IMR-90 (cell line): ENCODE data around the gene TK2.

Experiments
- BHLHE40 ChIP-seq: fragments of 150-350 bp; IDR thresholded peaks from 2 replicates; pipeline ENCODE4 v1.6.1; 2016; ENCODE audit warnings: mild to moderate bottlenecking, low read depth, low read length
- CTCF ChIP-seq: conservative IDR thresholded peaks from 2 replicates; pipeline ENCODE4 v1.5.1; 2012; ENCODE audit warnings: mild to moderate bottlenecking, low read depth, low read length, improper control_type of control experiment
- ELK1 ChIP-seq: fragments of 150-350 bp; IDR thresholded peaks from 2 replicates; pipeline ENCODE4 v1.6.1; 2016; ENCODE audit warnings: low read depth, mild to moderate bottlenecking, low read length, moderate library complexity, borderline replicate concordance
- MAFK ChIP-seq: IDR thresholded peaks from 2 replicates; pipeline ENCODE4 v1.6.1; 2012; ENCODE audit warnings: low read depth, low read length, improper control_type of control experiment
- NFE2L2 ChIP-seq: fragments of 150-350 bp; IDR thresholded peaks from 2 replicates; pipeline ENCODE4 v1.6.1; 2016; ENCODE audit warnings: low read depth, mild to moderate bottlenecking, low read length
- POLR2A ChIP-seq: IDR thresholded peaks from 2 replicates; pipeline ENCODE4 v1.6.1; 2012; ENCODE audit warnings: mild to moderate bottlenecking, low read depth, low read length
- RAD21 ChIP-seq: IDR thresholded peaks from 2 replicates; pipeline ENCODE4 v1.6.1; 2012; ENCODE audit warnings: low read length, improper control_type of control experiment
- RCOR1 ChIP-seq: IDR thresholded peaks from 2 replicates; pipeline ENCODE4 v1.6.1; 2012; ENCODE audit warnings: mild to moderate bottlenecking, low read length, improper control_type of control experiment; ENCODE audit not compliant: insufficient replicate concordance
- RFX5 ChIP-seq: IDR thresholded peaks from 2 replicates; pipeline ENCODE4 v1.8.0; 2012; ENCODE audit warnings: low read depth, mild to moderate bottlenecking, low read length, moderate library complexity

- no peak for TF ChIP-seq CTCF
- no peak for TF ChIP-seq POLR2A
- no peak for TF ChIP-seq BHLHE40
- TF ChIP-seq MAFK: no peak
- no peak for TF ChIP-seq NFE2L2
- no peak for TF ChIP-seq ELK1
- no peak for TF ChIP-seq RFX5
- no peak for TF ChIP-seq RAD21
- TF ChIP-seq RCOR1: no peak
Observed at GRCh38 chr16:66495440-66495839, 54.5 kb downstream of the TK2 start.
